DND-41 (cell line): ENCODE data around the gene USH1C.

ENCODE experiments used
- CTCF ChIP-seq: IDR thresholded peaks from 2 replicates; pipeline ENCODE4 v1.5.1; 2012; ENCODE audit warnings: borderline replicate concordance, low read length, moderate library complexity, mild to moderate bottlenecking; ENCODE audit not compliant: poor library complexity, severe bottlenecking; ENCODE audit errors: extremely low read depth
- EZH2 ChIP-seq: IDR thresholded peaks from 3 replicates; pipeline ENCODE4 v1.6.1; 2012; ENCODE audit warnings: borderline replicate concordance, low read depth, mild to moderate bottlenecking, moderate library complexity, low read length, inconsistent platforms; ENCODE audit not compliant: severe bottlenecking

GRCh38 chr11:17531636-17532113 lies 12.5 kb downstream of the USH1C start:
- TF ChIP-seq CTCF, result no peak
- TF ChIP-seq EZH2, result no peak
